HCT116 (cell line): ENCODE data around the gene DYNC2H1. TPM values are rescaled to one million over a fixed set of nuclear protein-coding genes. Genes with fewer than 3 reads are reported as not detected.

Experiments
- ATAC-seq: fragments of 200-7000 bp; cut with Tn5 transposase; 2 replicates; pipeline ENCODE4 v1.9.1; 2020; ENCODE audit warnings: mild to moderate bottlenecking, moderate library complexity
- BruUV-seq: library from RNA; stranded (reverse); fragments of 400-500 nt; replicated peaks from 2 replicates; lab custom pipeline; 2021; lab: Mats Ljungman, UMichigan
- CTCF ChIA-PET: fragments of 300-600 bp; sonication (Branson Sonifier 250); formaldehyde crosslinking; loops from one replicate; lab custom pipeline; 2021; ENCODE audit warnings: antibody characterized with exemption; lab: Charles Lee
- POLR2A ChIA-PET: fragments of 300-600, 350-600 bp; sonication (Branson Sonifier 250); formaldehyde crosslinking; loops from one replicate; lab custom pipeline; 2021; ENCODE audit warnings: antibody characterized with exemption; lab: Charles Lee
- RAD21 ChIA-PET, 2 experiments: fragments of 300-600 bp; sonication (Branson Sonifier 250); formaldehyde crosslinking; loops; one replicate each; lab custom pipeline; 2023; ENCODE audit warnings: low total read pairs in 2 of 2; ENCODE audit not compliant: uncharacterized antibody in 2 of 2, unreplicated experiment in 2 of 2, low non-redundant PET in 1 of 2; lab: Charles Lee
- DNase-seq: peaks from one replicate; pipeline ENCODE4 v3.0.0-alpha.2; 2010; ENCODE audit warnings: low read depth, low spot score
- H2AFZ ChIP-seq: fragments of 200-600 bp; shearing (Covaris generic), sonication (generic); 2 replicates; pipeline ENCODE4 v1.6.1; 2017; ENCODE audit warnings: low read depth, mixed run types, mixed read lengths, antibody characterized with exemption, low read length; ENCODE audit not compliant: poor library complexity, severe bottlenecking
- H3K27ac ChIP-seq: 2 replicates; pipeline ENCODE4 v1.5.1; 2012; ENCODE audit warnings: low read depth, low read length
- H3K27me3 ChIP-seq: fragments of 200-600 bp; sonication (generic); 2 replicates; pipeline ENCODE4 v1.6.1; 2016; ENCODE audit warnings: mixed run types, low read length, mixed read lengths; ENCODE audit not compliant: insufficient read depth
- H3K36me3 ChIP-seq, 2 experiments: fragments of 200-500 bp in 1 of 2; fragments of 200-600 bp in 1 of 2; sonication (Bioruptor generic) in 1 of 2; sonication (generic) in 1 of 2; 2 replicates each; pipeline versions ENCODE4 v1.5.1 to v1.6.1; 2014 to 2016; ENCODE audit warnings: low read length in 2 of 2, inconsistent platforms in 1 of 2, mixed read lengths in 1 of 2, mixed run types in 1 of 2; ENCODE audit not compliant: insufficient read depth in 2 of 2, control insufficient read depth in 1 of 2
- H3K4me1 ChIP-seq, 2 experiments: fragments of 200-600 bp in 1 of 2; sonication (generic) in 1 of 2; 2 replicates each; pipeline versions ENCODE4 v1.5.1 to v1.6.1; 2012 to 2017; ENCODE audit warnings: low read length in 2 of 2, inconsistent platforms in 1 of 2, mild to moderate bottlenecking in 1 of 2, mixed read lengths in 1 of 2, mixed run types in 1 of 2, moderate library complexity in 1 of 2; ENCODE audit not compliant: insufficient read depth in 2 of 2, control insufficient read depth in 1 of 2
- H3K4me2 ChIP-seq: fragments of 200-600 bp; sonication (generic); 2 replicates; pipeline ENCODE4 v1.6.1; 2017; ENCODE audit warnings: mixed run types, low read length, mixed read lengths
- H3K4me3 ChIP-seq, 2 experiments: fragments of 200-600 bp in 1 of 2; sonication (generic) in 1 of 2; replicated peaks in 1 of 2; 2 replicates each; pipeline ENCODE4 v1.5.1; 2011 to 2016; ENCODE audit warnings: low read length in 2 of 2, control low read depth in 1 of 2, low read depth in 1 of 2, mild to moderate bottlenecking in 1 of 2, mixed read lengths in 1 of 2, mixed run types in 1 of 2
- H3K79me2 ChIP-seq: fragments of 200-600 bp; sonication (generic); 2 replicates; pipeline ENCODE4 v1.6.1; 2017; ENCODE audit warnings: mild to moderate bottlenecking, mixed run types, low read length, moderate library complexity, mixed read lengths; ENCODE audit not compliant: insufficient read depth
- H3K9ac ChIP-seq: fragments of 200-600 bp; sonication (generic); 2 replicates; pipeline ENCODE4 v1.6.1; 2016; ENCODE audit warnings: low read length, mixed read lengths
- H3K9me2 ChIP-seq: fragments of 200-600 bp; sonication (generic), shearing (Covaris generic); 2 replicates; pipeline ENCODE4 v1.6.1; 2017; ENCODE audit warnings: mixed run types, mild to moderate bottlenecking, moderate library complexity; ENCODE audit not compliant: insufficient read depth
- H3K9me3 ChIP-seq, 2 experiments: fragments of 200-500 bp in 1 of 2; fragments of 200-600 bp in 1 of 2; sonication (Bioruptor generic) in 1 of 2; sonication (generic) in 1 of 2; 2 replicates each; pipeline ENCODE4 v1.6.1; 2014 to 2017; ENCODE audit warnings: low read length in 2 of 2, mixed read lengths in 2 of 2, inconsistent platforms in 1 of 2, low read depth in 1 of 2, mild to moderate bottlenecking in 1 of 2, mixed run types in 1 of 2, moderate library complexity in 1 of 2; ENCODE audit not compliant: control insufficient read depth in 1 of 2, insufficient read depth in 1 of 2
- H4K20me1 ChIP-seq: fragments of 200-600 bp; sonication (generic), shearing (Covaris generic); 2 replicates; pipeline ENCODE4 v1.6.1; 2017; ENCODE audit warnings: mixed run types, mild to moderate bottlenecking, moderate library complexity; ENCODE audit not compliant: insufficient read depth
- CBX3 ChIP-seq: IDR thresholded peaks from 2 replicates; pipeline ENCODE4 v1.6.1; 2012; ENCODE audit warnings: low read depth
- CEBPB ChIP-seq: IDR thresholded peaks from 2 replicates; pipeline ENCODE4 v1.6.1; 2012; ENCODE audit warnings: low read depth
- EGR1 ChIP-seq: IDR thresholded peaks from 2 replicates; pipeline ENCODE4 v1.6.1; 2012; ENCODE audit warnings: low read depth
- EZH2 ChIP-seq: fragments of 200-600 bp; sonication (generic); IDR thresholded peaks from 2 replicates; pipeline ENCODE4 v1.6.1; 2017; ENCODE audit warnings: antibody characterized with exemption, mixed run types
- POLR2AphosphoS5 ChIP-seq: IDR thresholded peaks from 2 replicates; pipeline ENCODE4 v1.6.1; 2011; ENCODE audit warnings: mild to moderate bottlenecking, low read depth, low read length, moderate library complexity
- RAD21 ChIP-seq: IDR thresholded peaks from 2 replicates; pipeline ENCODE4 v1.6.1; 2012; ENCODE audit warnings: low read depth, mild to moderate bottlenecking
- SIN3A ChIP-seq: IDR thresholded peaks from 2 replicates; pipeline ENCODE4 v1.6.1; 2012; ENCODE audit warnings: low read depth
- SP1 ChIP-seq: IDR thresholded peaks from 2 replicates; pipeline ENCODE4 v1.6.1; 2012; ENCODE audit warnings: low read depth
- SRF ChIP-seq: IDR thresholded peaks from 2 replicates; pipeline ENCODE4 v1.6.1; 2012; ENCODE audit warnings: low read depth
- TCF7L2 ChIP-seq: IDR thresholded peaks from 2 replicates; pipeline ENCODE4 v1.7.0; 2011; ENCODE audit warnings: borderline replicate concordance, inconsistent platforms; ENCODE audit not compliant: insufficient read depth, insufficient read length; ENCODE audit errors: extremely low read depth
- ZFX ChIP-seq: fragments of 450-650 bp; IDR thresholded peaks from 2 replicates; pipeline ENCODE4 v1.6.1; 2017
- ZNF274 ChIP-seq: fragments of 200-500 bp; sonication (Bioruptor generic); IDR thresholded peaks from 2 replicates; pipeline ENCODE4 v1.6.1; 2014; ENCODE audit warnings: mild to moderate bottlenecking, low read depth, low read length, inconsistent platforms
- intact Hi-C: fragments of 100-400 bp; cut with micrococcal nuclease; formaldehyde crosslinking; loops from 2 replicates; pipeline ENCODE4 v1.10.0; 2022
- total RNA-seq: library from RNA; stranded (reverse); gene quantifications from one replicate; pipeline ENCODE4 v1.2.1, GENCODE V29; 2021; ENCODE audit not compliant: unreplicated experiment
- TF ChIP-seq, protein P1 (sequence below): IDR thresholded peaks from 2 replicates; pipeline ENCODE4 v1.6.1; 2012
- TF ChIP-seq, protein P2 (sequence below): IDR thresholded peaks from 2 replicates; pipeline ENCODE4 v1.6.1; 2011; ENCODE audit warnings: mild to moderate bottlenecking, low read length, moderate library complexity; ENCODE audit not compliant: insufficient replicate concordance; ENCODE audit errors: extremely low read depth
- TF ChIP-seq, protein P3 (sequence below), 3 experiments: fragments of 200-600 bp in 1 of 3; sonication (generic) in 1 of 3; IDR thresholded peaks in 2 of 3; conservative IDR thresholded peaks in 1 of 3; 2 replicates each; pipeline ENCODE4 v1.5.1; 2012 to 2017; ENCODE audit warnings: low read depth in 2 of 3, low read length in 2 of 3, antibody characterized with exemption in 1 of 3, borderline replicate concordance in 1 of 3, control low read depth in 1 of 3, mild to moderate bottlenecking in 1 of 3, mixed read lengths in 1 of 3, mixed run types in 1 of 3, moderate library complexity in 1 of 3; ENCODE audit not compliant: insufficient read depth in 1 of 3

DYNC2H1 gene
- total RNA-seq, 1 experiment from 2014 or later, result 1.5 TPM

DNA sequence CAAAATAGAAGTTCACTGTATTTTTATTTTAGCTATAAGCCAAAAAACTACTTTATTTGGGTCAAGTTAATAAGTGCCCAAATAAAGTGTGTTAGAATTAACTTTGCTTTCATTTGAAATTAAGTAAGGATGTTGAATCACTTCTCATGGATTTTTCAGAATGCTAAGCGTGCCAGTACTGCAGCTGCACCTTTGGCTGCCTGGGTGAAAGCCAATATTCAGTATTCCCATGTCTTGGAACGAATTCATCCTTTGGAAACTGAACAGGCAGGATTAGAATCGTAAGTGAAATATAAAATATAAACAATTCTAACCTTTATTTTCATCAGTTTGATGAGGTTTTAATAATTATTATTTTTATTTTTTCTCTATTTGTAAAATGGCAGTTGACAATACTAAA, 113.6 kb downstream of the DYNC2H1 start:
- Histone ChIP-seq H3K27me3 (no peaks in the 10 kb centered on the region), H3K9me2 (no peaks in the 10 kb centered on the region), H2AFZ (no peak overlapping the region), H3K27ac (no peak overlapping the region), H3K79me2 (no peaks in the 10 kb centered on the region), H3K4me3 (no peak overlapping the region), H3K36me3 (no peaks in the 10 kb centered on the region), H4K20me1 (no peaks in the 10 kb centered on the region), H3K9me3 (no peaks in the 10 kb centered on the region), H3K4me1 (no peaks in the 10 kb centered on the region), H3K4me2 (no peak overlapping the region), H3K9ac (no peak overlapping the region)
- POLR2A ChIA-PET, result no interaction called here
- intact Hi-C loops, result no loop called here
- no peak for TF ChIP-seq SIN3A
- no peak for TF ChIP-seq EZH2
- no peak for TF ChIP-seq SP1
- no peak for TF ChIP-seq ZFX
- TF ChIP-seq CEBPB, result no peak
- TF ChIP-seq SRF, result no peak
- no peak for TF ChIP-seq ZNF274
- TF ChIP-seq TCF7L2, result no peak
- TF ChIP-seq, protein P1, sequence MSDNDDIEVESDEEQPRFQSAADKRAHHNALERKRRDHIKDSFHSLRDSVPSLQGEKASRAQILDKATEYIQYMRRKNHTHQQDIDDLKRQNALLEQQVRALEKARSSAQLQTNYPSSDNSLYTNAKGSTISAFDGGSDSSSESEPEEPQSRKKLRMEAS, result no peak
- no peak for TF ChIP-seq CBX3
- TF ChIP-seq RAD21, result no peak
- TF ChIP-seq, protein P2, sequence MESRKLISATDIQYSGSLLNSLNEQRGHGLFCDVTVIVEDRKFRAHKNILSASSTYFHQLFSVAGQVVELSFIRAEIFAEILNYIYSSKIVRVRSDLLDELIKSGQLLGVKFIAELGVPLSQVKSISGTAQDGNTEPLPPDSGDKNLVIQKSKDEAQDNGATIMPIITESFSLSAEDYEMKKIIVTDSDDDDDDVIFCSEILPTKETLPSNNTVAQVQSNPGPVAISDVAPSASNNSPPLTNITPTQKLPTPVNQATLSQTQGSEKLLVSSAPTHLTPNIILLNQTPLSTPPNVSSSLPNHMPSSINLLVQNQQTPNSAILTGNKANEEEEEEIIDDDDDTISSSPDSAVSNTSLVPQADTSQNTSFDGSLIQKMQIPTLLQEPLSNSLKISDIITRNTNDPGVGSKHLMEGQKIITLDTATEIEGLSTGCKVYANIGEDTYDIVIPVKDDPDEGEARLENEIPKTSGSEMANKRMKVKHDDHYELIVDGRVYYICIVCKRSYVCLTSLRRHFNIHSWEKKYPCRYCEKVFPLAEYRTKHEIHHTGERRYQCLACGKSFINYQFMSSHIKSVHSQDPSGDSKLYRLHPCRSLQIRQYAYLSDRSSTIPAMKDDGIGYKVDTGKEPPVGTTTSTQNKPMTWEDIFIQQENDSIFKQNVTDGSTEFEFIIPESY, result no peak
- TF ChIP-seq EGR1, result no peak
- TF ChIP-seq, protein P3, sequence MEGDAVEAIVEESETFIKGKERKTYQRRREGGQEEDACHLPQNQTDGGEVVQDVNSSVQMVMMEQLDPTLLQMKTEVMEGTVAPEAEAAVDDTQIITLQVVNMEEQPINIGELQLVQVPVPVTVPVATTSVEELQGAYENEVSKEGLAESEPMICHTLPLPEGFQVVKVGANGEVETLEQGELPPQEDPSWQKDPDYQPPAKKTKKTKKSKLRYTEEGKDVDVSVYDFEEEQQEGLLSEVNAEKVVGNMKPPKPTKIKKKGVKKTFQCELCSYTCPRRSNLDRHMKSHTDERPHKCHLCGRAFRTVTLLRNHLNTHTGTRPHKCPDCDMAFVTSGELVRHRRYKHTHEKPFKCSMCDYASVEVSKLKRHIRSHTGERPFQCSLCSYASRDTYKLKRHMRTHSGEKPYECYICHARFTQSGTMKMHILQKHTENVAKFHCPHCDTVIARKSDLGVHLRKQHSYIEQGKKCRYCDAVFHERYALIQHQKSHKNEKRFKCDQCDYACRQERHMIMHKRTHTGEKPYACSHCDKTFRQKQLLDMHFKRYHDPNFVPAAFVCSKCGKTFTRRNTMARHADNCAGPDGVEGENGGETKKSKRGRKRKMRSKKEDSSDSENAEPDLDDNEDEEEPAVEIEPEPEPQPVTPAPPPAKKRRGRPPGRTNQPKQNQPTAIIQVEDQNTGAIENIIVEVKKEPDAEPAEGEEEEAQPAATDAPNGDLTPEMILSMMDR (IDR thresholded peaks at IDR 0.05 in 2 of 3, conservative IDR thresholded peaks at IDR 0.05 in 1 of 3; ENCODE audit: borderline replicate concordance in 1 of 3, insufficient read depth in 1 of 3, low read depth in 2 of 3, low read length in 2 of 3), result no peak
- TF ChIP-seq POLR2AphosphoS5, result no peak
- no TSS peak for BruUV-seq
- ATAC-seq (no peak), DNase-seq (no peak)
- RAD21 ChIA-PET, result no interaction called here
- CTCF ChIA-PET, result no interaction called here
